ENCODE measurements around the gene GLIS2.

Gene GLIS2

GRCh38 chr16:4381072-4381934, 65.4 kb downstream of the GLIS2 start:
- no peak for DNase-seq (ENCODE audit: low spot score)

- no peak for DNase-seq (ENCODE audit: low spot score)
Observed at GRCh38 chr16:4381935-4382794, 66.3 kb downstream of the GLIS2 start.

- DNase-seq (ENCODE audit: low spot score), result no peak
Observed at GRCh38 chr16:4382795-4383357, 67.0 kb downstream of the GLIS2 start.

GRCh38 chr16:4383591-4384444, 68.0 kb downstream of the GLIS2 start:
- no peak for DNase-seq (ENCODE audit: low spot score)

- DNase-seq (ENCODE audit: low spot score), result peak; percentile 68
Observed at GRCh38 chr16:4384509-4384942, 68.7 kb downstream of the GLIS2 start.

GRCh38 chr16:4385066-4385788, 69.4 kb downstream of the GLIS2 start:
- DNase-seq (ENCODE audit: low spot score), result no peak

- no peak for DNase-seq (ENCODE audit: low spot score)
Observed at GRCh38 chr16:4385789-4386450, 70.1 kb downstream of the GLIS2 start.

GRCh38 chr16:4386451-4386805, 70.6 kb downstream of the GLIS2 start:
- no peak for DNase-seq (ENCODE audit: low spot score)

GRCh38 chr16:4386951-4387565, 71.2 kb downstream of the GLIS2 start:
- no peak for DNase-seq (ENCODE audit: low spot score)

- DNase-seq (ENCODE audit: low spot score), result no peak
Observed at GRCh38 chr16:4387781-4388180, 71.9 kb downstream of the GLIS2 start.

GRCh38 chr16:4388271-4389021, 72.6 kb downstream of the GLIS2 start:
- DNase-seq (ENCODE audit: low spot score), result no peak
